GM21717 (cell line): ENCODE measurements around the gene IFRD1.
"Not testable (repeated sequence)": the region's sequence is repeated elsewhere in the genome, so short reads cannot be mapped to it uniquely, and the experiment has no call there.

Experiments used
- ATAC-seq: cut with Tn5 transposase; IDR thresholded peaks from one replicate; pipeline ENCODE4 v1.9.1; 2021; ENCODE audit warnings: mild to moderate bottlenecking, moderate library complexity; ENCODE audit not compliant: unreplicated experiment

IFRD1 gene

DNA sequence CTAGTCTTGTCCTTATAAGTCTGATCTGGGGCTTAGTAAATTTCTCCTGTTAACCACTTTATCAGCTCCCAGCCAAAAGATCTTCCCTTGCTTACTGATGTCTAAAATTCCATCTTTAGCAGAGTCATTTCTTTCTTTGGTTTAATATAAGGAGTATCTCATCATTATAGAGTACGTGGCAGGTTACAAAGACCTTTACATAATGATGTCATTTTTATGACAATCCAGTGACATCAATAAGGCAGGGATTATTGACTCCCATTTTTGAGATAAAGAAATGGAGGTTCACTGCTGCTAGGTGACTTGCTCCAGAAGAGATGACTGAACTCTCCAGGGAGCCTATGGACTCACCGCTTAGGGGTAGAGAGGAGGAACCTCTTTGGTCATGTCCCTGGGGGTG is 8.1 kb upstream of the IFRD1 start:
- no peak for ATAC-seq

DNA sequence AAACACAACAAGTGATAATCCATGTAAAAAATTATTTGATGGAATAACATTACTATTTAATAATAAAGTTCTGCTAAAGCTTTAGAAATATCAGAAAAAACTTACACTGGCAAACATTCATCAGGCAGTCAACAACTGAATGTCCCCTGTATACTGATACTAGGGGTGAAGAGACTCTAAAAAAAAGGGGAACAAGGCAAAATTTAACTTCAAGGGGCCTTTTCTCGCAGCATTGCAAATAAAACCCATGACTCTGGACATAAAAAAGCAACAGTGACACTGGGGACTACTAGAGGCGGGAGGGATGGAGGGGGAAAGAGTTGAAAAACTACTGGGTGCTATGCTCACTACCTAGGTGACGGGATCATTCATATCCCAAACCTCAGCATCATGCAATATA is 5.8 kb upstream of the IFRD1 start:
- no peak for ATAC-seq

DNA sequence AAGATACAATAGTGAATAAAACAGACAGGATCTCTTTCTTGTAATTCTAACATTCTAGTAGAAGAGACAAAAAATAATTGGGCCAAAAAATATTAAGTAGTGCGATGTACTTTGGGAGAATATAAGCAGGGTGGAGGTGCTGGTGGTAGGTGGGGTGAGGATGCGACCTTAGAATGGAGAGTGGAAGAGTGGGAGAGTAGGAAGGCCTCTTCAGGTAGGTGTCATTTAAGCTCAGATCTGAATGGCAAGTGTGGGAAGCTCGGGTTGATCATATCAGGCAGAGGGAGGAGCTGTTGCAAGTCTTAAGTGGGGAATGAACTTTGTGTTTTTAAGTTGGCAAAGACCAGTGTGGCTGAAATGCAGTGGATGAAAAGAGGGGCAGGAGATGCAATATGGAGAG is 3.8 kb upstream of the IFRD1 start:
- ATAC-seq = no peak

DNA sequence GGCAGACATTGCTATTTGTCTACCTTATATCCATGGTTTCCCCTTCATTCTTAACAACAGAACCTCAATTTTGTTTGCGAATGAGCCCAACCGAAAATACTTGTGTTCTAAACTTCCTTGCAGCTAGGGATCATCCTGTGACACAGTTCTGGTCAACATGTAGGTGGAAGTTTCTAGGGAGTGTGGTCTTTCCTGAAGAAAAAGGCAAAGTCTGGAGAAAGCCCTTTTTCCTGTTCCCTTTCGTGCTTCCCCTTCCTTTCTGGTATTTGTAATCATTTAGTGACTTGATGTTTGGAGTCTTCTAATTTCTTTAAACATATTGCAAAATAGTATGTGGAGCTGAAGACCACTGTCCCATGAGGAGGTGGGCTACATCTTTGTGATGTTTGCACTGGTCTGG is 2.9 kb upstream of the IFRD1 start:
- no peak for ATAC-seq

DNA sequence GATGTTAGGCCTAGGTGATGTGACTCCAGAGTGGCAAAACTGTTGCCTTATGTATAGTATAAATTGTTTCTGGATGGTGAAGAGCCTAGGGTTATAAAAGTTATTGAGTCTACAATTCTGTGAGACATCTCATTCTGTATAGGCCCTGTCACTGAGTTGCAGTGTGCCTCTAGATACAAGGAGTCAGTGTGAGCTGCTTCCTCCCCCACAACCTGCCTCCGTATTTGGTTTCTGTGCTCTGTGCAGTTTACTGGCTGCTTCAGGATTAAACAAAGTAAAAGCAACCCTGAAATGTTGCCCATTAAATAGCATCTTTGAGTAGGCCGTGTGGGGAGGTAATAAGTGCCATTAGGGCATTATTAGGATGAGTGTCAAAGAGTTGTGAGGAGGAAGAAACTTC is 1.9 kb upstream of the IFRD1 start:
- no peak for ATAC-seq

DNA sequence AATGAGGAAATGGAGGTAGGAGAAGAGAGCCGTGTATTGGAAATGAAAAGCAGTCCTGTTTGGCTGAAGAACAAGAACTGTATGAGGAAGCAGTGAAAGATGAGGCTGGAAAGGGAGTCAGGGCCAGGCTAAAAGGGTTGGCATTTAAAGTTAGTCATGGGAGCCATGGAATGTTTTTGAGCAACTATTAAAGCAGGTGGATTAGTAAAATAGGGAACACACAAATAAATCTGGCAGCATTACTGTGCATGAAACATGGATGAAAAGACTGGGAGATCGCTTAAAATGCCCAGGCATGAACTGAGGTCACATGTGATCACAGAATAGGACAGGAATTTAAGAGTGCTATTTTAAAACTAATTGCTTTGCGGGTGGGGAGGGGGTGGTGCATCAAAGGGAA is 1.4 kb upstream of the IFRD1 start:
- ATAC-seq = no peak

DNA sequence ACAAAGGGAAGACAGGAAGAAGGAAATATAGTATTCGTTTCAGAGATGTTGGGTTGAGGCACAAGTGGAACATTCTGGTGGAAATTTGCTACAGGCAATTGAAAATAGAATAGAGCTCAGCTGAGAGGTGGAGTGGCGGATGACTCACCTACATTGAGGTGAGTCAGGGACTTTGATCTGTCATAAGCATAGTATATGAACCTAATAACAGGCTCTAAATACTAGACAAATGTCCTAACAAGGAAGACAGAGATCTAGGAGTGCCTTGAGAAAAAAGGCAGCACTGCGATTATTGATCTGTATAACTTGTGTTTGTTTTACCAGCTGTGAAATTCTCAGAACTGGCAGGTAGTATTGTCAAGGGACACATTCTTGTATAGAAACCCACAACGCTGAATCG is 907 bp upstream of the IFRD1 start:
- ATAC-seq = no peak

DNA sequence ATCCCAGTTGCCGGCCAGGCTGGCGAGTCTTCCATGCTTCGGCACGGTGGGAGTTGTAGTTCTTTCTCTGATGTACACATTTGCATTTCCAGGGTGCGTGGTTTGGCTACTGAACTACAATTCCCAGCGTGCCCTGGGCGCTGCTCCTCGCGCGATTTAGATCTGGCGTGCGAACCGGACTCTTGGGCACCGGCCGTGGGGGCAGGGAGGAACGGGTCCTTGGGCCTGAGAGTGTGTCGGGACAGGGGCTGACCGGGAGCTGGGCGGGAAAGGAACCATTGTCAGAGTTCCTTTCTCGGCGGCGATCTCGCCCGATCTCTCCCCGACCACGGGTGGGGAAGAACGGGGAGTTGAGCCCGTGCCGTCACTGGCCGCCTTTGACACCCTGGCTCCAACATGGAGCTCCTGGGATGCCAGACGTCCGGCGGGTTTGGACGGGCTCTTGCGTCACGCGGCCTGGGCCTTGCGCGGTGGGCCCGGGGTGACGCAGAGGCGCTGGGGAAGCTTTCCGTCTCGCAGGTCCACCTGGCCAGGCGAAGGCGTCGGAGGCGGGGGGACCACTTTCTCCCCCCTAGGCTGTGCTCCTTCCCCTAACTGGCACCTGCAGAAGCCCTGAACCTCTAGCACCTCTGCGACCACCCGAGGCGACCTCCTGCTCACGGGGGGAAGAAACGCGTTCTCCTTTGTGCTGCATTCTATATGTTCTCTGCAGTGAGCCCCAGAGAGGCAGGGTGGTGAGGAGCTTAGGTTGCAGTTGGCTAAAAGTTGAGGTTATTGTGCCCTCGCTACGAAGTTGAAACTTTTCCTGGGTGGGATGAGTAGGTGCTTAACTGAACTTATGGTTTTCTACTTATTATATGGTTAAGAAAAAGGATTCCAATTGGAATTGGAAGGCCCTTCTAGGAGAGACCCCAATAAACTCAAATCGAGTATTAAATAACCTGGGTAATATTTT is 824 bp downstream of the IFRD1 start:
- ATAC-seq = peak; percentile 89

DNA sequence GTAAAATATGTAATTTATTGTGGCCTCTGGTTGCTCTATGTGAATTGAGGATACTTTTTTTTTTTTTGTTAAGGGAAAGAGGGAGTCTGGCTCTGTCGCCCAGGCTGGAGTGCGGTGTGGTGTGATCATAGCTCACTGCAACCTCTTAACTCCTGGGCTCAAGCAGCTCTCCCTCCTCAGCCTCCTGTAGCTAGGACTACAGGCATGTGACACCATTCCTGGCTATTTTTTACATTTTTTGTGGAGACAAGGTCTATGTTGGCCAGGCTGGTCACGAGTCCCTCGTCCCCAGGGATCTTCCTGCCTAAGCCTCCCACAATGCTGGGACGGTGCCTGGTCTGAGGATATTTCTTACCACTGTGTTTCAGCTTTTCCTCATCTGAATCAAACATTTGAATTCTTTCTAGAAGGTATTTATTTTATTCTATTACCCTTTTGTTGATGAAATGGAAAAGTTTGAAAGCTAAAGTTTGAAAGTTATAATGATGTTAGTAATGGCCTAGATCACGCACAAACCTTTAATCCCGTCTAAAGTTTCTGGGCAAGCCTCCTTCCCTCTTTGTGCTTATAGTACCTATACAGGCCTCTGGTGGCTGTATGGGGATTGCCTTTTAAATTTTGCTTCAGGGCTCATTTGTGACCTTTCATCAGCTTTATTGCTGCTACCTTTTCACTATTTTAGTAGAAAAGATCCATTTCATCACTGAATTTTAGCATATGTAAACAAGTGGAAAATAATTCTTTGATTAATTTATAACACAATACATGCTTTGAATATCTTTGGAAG is 2.0 kb downstream of the IFRD1 start:
- no peak for ATAC-seq

DNA sequence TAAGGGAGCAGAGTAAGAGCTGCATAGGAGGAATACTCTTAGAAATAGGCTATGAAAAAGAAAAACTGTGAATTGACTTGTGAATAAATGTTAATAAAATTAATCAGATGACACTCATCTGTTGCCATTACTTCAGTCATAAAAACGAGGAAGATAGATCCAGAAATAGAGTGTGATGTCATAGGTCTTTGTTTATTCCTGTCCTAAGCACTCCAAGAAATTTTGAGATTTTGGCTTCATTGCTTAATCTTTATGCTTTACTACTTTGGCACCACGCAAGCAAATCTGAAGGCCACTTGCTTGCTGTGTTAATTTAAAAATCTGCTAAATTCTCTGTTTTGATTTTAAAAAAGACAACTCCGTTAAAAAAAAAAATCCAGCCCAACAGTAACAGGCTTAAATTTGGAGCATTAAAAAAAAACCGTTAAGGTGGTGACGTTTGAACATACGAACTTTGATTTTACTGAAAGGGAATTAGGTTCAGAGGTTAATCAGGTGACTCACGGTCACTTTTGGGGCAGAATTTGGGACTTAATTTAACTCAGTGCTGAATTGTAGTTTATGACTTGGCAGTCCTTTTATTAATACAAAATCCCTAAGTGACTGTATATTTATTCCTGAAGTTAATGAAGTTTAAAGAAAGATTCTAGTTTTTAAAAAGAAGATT is 3.4 kb downstream of the IFRD1 start:
- ATAC-seq = no peak

DNA sequence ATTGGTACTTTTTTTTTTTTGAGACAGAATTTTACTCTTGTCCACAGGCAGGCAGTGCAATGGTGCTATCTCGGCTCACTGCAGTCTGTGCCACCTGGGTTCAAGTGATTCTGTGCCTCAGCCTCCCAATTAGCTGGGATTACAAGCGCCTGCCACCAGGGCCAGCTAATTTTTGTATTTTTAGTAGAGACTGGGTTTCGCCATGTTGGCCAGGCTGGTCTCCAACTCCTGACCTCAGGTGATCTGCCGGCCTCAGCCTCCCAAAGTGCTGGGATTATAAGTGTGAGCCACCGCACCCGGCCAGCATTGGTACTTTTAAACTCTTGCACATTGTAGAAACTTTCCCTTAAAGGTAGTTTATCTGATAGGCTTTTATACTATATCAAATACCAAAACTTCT is 3.9 kb downstream of the IFRD1 start:
- not testable (repeated sequence) for ATAC-seq

DNA sequence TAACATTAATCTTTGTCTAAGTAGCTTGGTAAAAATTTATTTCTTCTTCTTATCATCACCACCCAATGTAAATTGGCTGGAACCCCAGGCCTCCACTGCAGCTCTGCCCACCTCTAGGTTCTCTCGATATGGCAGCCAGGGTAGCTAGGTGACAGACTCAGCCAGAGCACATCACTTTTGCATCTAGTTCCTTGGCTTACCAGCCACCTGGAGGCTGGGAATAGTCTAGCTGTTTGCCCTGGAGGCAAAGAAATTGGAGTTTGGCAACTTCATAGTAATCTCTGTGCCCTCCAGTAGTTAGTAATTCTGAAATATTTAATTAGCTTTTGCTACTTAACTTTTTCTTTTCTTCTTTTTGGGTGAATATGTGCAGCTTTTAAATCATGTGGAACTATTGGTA is 9.4 kb downstream of the IFRD1 start:
- no peak for ATAC-seq

DNA sequence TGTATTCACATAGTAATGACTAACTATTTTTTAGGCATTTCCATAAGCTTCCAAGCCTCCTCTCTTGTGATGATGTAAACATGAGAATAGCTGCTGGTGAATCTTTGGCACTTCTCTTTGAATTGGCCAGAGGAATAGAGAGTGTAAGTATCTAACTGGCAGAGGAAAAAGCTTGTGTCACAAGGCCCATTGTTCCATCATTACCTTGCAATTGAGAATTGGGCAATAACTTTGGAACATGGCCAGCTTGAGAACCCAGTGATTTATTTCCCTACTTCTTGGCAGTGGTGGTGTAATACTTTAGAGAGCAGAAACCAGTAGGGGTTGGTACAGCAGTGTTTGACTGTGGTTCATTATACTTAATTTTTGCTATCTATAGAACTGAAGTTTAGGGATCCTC is 12.0 kb downstream of the IFRD1 start:
- ATAC-seq = no peak

DNA sequence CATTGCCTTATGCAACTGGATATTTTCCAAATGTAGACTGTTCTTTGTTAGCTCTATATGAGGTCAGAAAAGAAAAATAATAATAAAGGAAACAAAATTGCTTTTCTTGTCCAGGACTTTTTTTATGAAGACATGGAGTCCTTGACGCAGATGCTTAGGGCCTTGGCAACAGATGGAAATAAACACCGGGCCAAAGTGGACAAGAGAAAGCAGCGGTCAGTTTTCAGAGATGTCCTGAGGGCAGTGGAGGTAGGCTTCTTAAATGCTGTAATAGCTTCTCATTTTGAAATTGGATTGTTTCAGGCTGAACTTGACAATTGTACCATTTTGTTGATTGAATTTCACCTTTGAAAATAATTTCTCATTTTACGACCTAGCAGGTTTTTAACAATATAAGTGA is 17.6 kb downstream of the IFRD1 start:
- ATAC-seq = no peak

DNA sequence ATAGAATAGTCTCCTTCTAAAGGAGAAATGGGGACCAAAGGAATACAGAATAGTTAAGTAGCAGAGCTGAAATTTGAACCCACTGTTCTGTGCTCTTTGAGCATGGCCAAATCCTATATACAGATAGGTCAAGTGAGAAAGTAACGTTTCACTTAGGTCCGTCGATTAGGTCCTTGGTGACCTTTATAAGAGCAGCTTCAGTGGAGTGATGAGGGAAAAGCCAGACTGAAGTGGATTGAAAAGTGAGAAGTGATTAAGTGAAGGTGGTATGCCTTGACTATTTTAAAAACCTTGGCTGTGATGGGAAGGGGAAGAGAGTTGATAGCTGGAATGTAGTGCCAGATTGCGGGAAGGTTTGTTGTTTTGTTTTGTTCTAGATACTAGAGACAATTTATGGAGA is 19.9 kb downstream of the IFRD1 start:
- ATAC-seq = no peak

DNA sequence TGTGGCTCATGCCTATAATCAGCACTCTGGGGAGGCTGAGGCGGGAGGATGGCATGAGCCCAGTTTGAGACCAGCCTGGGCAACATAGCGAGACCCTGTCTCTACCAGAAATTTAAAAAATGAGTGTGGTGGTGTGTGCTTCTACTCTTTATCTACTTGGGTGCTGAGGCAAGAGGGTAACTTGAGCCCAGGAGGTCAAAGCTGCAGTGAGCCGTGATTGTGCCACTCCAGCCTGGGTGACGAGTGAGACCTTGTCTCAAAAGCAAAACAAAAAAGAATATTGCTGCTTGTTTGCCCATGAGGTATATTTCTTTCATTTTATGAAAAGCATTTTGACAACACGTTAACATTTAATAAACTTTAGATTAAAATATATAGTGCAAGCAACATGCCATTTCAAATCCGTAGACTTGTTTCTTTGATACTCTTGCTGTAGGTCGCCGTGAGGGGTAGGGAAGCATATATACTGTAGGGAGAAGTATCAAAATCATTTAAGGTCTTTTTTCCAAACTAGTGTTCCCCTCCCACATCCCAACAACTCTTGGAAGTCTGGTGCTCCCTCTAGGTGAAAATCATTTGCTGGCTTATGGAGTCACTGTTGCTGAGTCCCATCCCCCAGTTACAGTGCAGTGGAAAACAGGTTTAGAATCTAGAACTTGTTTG is 26.3 kb downstream of the IFRD1 start:
- ATAC-seq = no peak

DNA sequence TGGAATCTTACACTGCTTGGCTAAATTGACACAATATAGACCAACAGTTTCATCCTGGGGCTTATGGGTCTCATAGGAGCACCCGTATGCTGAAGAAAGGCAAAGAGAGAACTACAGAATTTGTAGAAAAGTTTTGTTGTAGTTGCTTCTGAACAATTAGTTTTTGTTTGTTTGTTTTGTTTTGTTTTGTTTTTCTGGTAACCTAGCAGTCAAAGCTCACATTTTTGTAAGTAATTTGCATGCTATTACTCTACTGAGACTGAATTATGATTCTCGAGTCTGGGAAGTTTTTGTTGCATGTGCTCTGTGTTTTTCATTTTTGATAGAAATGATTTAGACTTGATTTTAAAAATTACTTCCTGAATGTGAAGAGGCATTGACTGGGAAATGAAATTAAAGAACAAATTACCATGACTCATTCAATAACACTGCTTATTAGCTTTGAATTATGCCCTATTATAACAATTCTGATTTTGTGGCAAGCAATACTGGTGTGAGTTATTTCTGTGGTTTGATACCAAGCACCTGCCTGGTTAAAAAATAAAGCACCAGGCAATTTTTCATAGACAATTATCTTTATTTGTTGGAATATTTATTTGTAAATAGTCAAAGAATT is 31.0 kb downstream of the IFRD1 start:
- no peak for ATAC-seq

DNA sequence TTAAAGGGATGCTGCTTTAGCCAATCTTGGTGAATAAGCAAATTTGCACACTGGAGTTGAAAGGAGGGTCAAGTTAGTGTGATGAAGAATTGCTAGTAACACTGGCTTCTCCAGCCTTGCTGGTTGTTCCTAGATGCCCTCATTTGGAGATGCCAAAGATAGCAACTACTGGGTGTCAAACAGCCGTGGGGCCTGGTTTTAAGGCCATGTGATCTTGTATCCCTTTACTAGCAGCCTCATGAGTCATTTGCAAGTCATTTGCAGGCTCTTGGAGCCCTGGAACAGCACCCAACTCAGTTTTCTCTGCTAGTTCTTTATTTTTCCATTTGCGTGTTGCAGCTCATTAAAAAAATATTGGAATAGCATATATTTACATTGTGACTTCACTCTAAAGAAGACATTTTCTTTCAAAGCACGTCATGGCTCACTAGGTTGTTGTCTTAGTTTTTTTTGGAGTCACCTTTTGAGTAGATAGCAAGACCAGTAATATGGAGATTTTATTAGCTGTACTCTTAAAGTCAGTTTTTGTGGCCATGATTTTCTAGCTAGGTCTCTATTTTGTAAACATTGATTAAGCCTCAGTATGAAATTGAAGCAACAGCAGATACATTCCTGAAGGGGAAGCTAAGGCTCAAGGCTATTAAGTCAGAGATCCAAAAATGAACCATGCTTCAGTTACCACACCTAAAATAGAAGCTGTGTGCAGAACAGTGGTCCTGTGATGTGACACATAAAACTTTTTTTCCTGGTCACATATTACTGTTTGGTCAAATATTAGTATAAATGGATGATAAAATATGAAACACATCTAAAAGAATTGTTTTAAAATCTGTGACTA is 31.8 kb downstream of the IFRD1 start:
- no peak for ATAC-seq

DNA sequence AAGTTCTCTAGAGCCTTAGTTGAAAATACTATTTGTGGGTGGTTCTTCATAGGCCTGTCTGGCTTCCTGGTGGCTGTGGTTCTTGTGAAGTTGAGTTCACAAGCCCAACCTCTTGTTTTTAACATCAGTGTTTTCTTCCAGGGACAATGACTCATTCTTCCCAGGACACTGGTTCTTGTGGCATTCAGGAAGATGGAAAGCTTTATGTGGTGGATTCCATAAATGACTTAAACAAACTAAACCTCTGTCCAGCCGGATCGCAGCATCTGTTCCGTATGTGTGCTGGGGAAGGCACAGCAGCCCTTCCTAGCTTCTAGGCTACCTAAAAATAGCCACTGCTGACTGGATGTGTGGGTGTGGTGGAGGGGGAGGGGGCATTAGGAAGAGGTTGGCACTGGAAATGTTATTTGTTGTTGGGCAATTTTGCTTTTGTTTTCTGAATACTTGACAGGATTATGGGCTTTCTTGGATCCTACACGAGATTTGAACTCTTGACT is 34.5 kb downstream of the IFRD1 start:
- ATAC-seq = no peak

DNA sequence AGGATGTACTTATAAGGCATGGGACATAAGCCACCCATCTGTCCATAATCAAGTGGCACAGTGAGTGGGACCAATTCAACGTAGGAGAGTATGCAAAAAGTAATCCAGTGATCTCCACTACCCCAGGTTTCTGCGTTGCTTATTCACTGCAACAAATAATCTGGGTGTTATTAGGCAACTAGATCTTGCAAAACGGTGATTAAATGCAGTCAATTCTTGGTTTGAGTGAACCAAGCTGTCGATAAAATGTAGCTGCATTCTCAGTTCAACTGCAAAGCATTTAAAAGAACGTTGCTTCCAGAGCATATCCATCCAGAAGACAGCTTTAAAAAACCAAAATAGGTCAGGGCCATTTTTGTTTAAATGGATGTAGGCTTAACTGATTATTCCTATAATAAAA is 35.5 kb downstream of the IFRD1 start:
- no peak for ATAC-seq
